GM12878 (cell line): ENCODE measurements around the gene PAQR9. TPM values are rescaled to one million over a fixed set of nuclear protein-coding genes. Genes with fewer than 3 reads are reported as not detected.

Experiments used
- ATAC-seq: fragments of 200-7000 bp; cut with Tn5 transposase; 3 replicates; pipeline ENCODE4 v1.9.1; 2020; ENCODE audit warnings: mild to moderate bottlenecking, moderate library complexity
- BruUV-seq: library from RNA; stranded (reverse); fragments of 400-500 nt; replicated peaks from 2 replicates; lab custom pipeline; 2021; lab: Mats Ljungman, UMichigan
- CTCF ChIA-PET: fragments of 300-600 bp; sonication (Branson Sonifier 250); formaldehyde crosslinking; extraction: SDS; loops from one replicate; lab custom pipeline; 2021; ENCODE audit warnings: inconsistent platforms; lab: Yijun Ruan, JAX
- POLR2A ChIA-PET: fragments of 350-600 bp; formaldehyde crosslinking; extraction: SDS; loops from one replicate; lab custom pipeline; 2021; ENCODE audit warnings: inconsistent platforms; lab: Charles Lee
- RAD21 ChIA-PET: fragments of 300-600 bp; sonication (Branson Sonifier 250); formaldehyde crosslinking; loops from one replicate; lab custom pipeline; 2023; ENCODE audit warnings: antibody characterized with exemption; ENCODE audit not compliant: unreplicated experiment; lab: Charles Lee
- SMC1A ChIA-PET: fragments of 300-600 bp; sonication (Branson Sonifier 250); formaldehyde crosslinking; loops from one replicate; lab custom pipeline; 2023; ENCODE audit not compliant: unreplicated experiment, uncharacterized antibody; lab: Charles Lee
- DNase-seq: peaks from one replicate; pipeline ENCODE4 v3.0.0-alpha.2; 2011; ENCODE audit warnings: low read depth, low spot score
- FAIRE-seq: peaks from 3 replicates; lab custom pipeline; 2011; peaks lifted over from hg19 to GRCh38; lab: Jason Lieb, UNC
- H2AFZ ChIP-seq: 2 replicates; pipeline ENCODE4 v1.6.0; 2011; ENCODE audit warnings: low read depth, low read length, control low read depth; ENCODE audit not compliant: control insufficient read depth
- H3K27ac ChIP-seq: 2 replicates; pipeline ENCODE4 v1.5.1; 2011; ENCODE audit warnings: control low read depth; ENCODE audit not compliant: control insufficient read depth, insufficient read depth
- H3K27me3 ChIP-seq, 2 experiments: replicated peaks in 1 of 2; 2 replicates each; pipeline versions ENCODE4 v1.6.0 to v1.6.1; 2011; ENCODE audit warnings: low read length in 1 of 2; ENCODE audit not compliant: control insufficient read depth in 2 of 2, insufficient read depth in 2 of 2
- H3K36me3 ChIP-seq, 2 experiments: 2 replicates each; pipeline ENCODE4 v1.5.1; 2011; ENCODE audit warnings: low read length in 1 of 2; ENCODE audit not compliant: control insufficient read depth in 2 of 2, insufficient read depth in 2 of 2
- H3K4me1 ChIP-seq: 2 replicates; pipeline ENCODE4 v1.6.1; 2011; ENCODE audit warnings: mild to moderate bottlenecking, low read length, moderate library complexity, mixed read lengths; ENCODE audit not compliant: control insufficient read depth, insufficient read depth
- H3K4me2 ChIP-seq: 2 replicates; pipeline ENCODE4 v1.6.0; 2011; ENCODE audit warnings: control low read depth; ENCODE audit not compliant: control insufficient read depth, insufficient read depth
- H3K4me3 ChIP-seq: fragments of 200-600 bp; sonication (generic); 2 replicates; pipeline ENCODE4 v1.5.1; 2016
- H3K79me2 ChIP-seq: 2 replicates; pipeline ENCODE4 v1.6.0; 2011; ENCODE audit warnings: low read length; ENCODE audit not compliant: control insufficient read depth, insufficient read depth
- H3K9ac ChIP-seq: 2 replicates; pipeline ENCODE4 v1.8.0; 2011; ENCODE audit warnings: low read length, control low read depth, mixed read lengths; ENCODE audit not compliant: control insufficient read depth, insufficient read depth
- H3K9me3 ChIP-seq: replicated peaks from 3 replicates; pipeline ENCODE4 v1.5.1; 2011; ENCODE audit warnings: mild to moderate bottlenecking, low read length; ENCODE audit not compliant: control insufficient read depth, insufficient read depth
- H4K20me1 ChIP-seq: 2 replicates; pipeline ENCODE4 v1.6.0; 2011; ENCODE audit not compliant: control insufficient read depth, insufficient read depth
- ATF7 ChIP-seq: fragments of 450-650 bp; IDR thresholded peaks from 2 replicates; pipeline ENCODE4 v1.6.1; 2016; ENCODE audit warnings: low read depth, mild to moderate bottlenecking
- CEBPB ChIP-seq, 2 experiments: fragments of 150-350 bp in 1 of 2; IDR thresholded peaks; 2 replicates each; pipeline ENCODE4 v1.6.1; 2012 to 2014; ENCODE audit warnings: low read depth in 2 of 2, low read length in 2 of 2, borderline replicate concordance in 1 of 2, inconsistent platforms in 1 of 2
- CEBPZ ChIP-seq: fragments of 150-350 bp; IDR thresholded peaks from 2 replicates; pipeline ENCODE4 v1.6.1; 2016; ENCODE audit warnings: low read depth, low read length
- FOS ChIP-seq: IDR thresholded peaks from 3 replicates; pipeline ENCODE4 v1.6.1; 2011; ENCODE audit warnings: borderline replicate concordance; ENCODE audit not compliant: insufficient read length; ENCODE audit errors: extremely low read depth
- GABPA ChIP-seq: IDR thresholded peaks from 2 replicates; pipeline ENCODE4 v1.6.1; 2014; ENCODE audit warnings: antibody characterized with exemption, low read depth, mild to moderate bottlenecking, inconsistent platforms
- HDGF ChIP-seq: fragments of 450-650 bp; IDR thresholded peaks from 2 replicates; pipeline ENCODE4 v1.6.1; 2016; ENCODE audit warnings: antibody characterized with exemption
- IKZF1 ChIP-seq: fragments of 450-650 bp; conservative IDR thresholded peaks from 2 replicates; pipeline ENCODE4 v1.6.1; 2017; ENCODE audit warnings: antibody characterized with exemption, mild to moderate bottlenecking
- MTA3 ChIP-seq: IDR thresholded peaks from 2 replicates; pipeline ENCODE4 v1.6.1; 2012; ENCODE audit warnings: low read length, inconsistent platforms, borderline replicate concordance
- NFYA ChIP-seq: IDR thresholded peaks from 2 replicates; pipeline ENCODE4 v1.6.1; 2011; ENCODE audit warnings: low read depth, mild to moderate bottlenecking, low read length, improper control_type of control experiment, borderline replicate concordance
- POU2F2 ChIP-seq: IDR thresholded peaks from 3 replicates; pipeline ENCODE4 v1.6.1; 2011; ENCODE audit warnings: low read depth, mild to moderate bottlenecking, low read length, borderline replicate concordance
- RBBP5 ChIP-seq: fragments of 200-600 bp; sonication (generic); conservative IDR thresholded peaks from 2 replicates; pipeline ENCODE4 v1.6.1; 2016
- RCOR1 ChIP-seq: conservative IDR thresholded peaks from 2 replicates; pipeline ENCODE4 v1.6.1; 2012; ENCODE audit warnings: low read depth, low read length, improper control_type of control experiment
- RELA ChIP-seq: fragments of 450-650 bp; IDR thresholded peaks from 2 replicates; pipeline ENCODE4 v1.8.0; 2014; ENCODE audit warnings: borderline replicate concordance; ENCODE audit not compliant: partially characterized antibody
- SMAD1 ChIP-seq: fragments of 450-650 bp; IDR thresholded peaks from 2 replicates; pipeline ENCODE4 v1.6.1; 2018; ENCODE audit warnings: mild to moderate bottlenecking, low read depth; ENCODE audit not compliant: partially characterized antibody
- SMC3 ChIP-seq: IDR thresholded peaks from 2 replicates; pipeline ENCODE4 v1.6.1; 2011; ENCODE audit warnings: low read length, improper control_type of control experiment, borderline replicate concordance
- SUZ12 ChIP-seq: fragments of 200-600 bp; sonication (generic); IDR thresholded peaks from one replicate; pipeline ENCODE4 v1.6.1; 2018; ENCODE audit warnings: antibody characterized with exemption, mild to moderate bottlenecking; ENCODE audit not compliant: unreplicated experiment
- TCF7 ChIP-seq: IDR thresholded peaks from 2 replicates; pipeline ENCODE4 v1.6.1; 2014; ENCODE audit warnings: antibody characterized with exemption, borderline replicate concordance
- WGBS: methylation state at CpG from one replicate; pipeline ENCODE4 v1.1.6; 2016; ENCODE audit warnings: low lambda C conversion rate; ENCODE audit not compliant: insufficient replicate concordance, insufficient coverage; ENCODE audit errors: missing lambda C conversion rate; 5-methylcytosine and 5-hydroxymethylcytosine counted together
- in situ Hi-C: fragments of 300-500 bp; cut with MboI; formaldehyde crosslinking; loops from 9 replicates; pipeline ENCODE4 v1.14.3; 2018; ENCODE audit warnings: mixed read lengths
- intact Hi-C: fragments of 100-400 bp; cut with micrococcal nuclease; formaldehyde crosslinking; loops from one replicate; pipeline ENCODE4 v1.14.2; 2022; ENCODE audit not compliant: unreplicated experiment
- polyA plus RNA-seq, 11 experiments: library from polyadenylated mRNA; depleted of rRNA in 4 of 11; unstranded in 6 of 11; stranded (reverse) in 5 of 11; fragments of >200 nt; fragmentation: Nextera tagmentation in 4 of 11; fragmentation: Illumina TruSeq in 1 of 11; extraction: Ambion mirVana in 4 of 11; extraction: Trizol in 1 of 11; gene quantifications; 1 replicate in 1 of 11; 2 replicates in 10 of 11; pipeline versions ENCODE4 v1.2.1 to v1.2.3, GENCODE V29; 2011 to 2016; ENCODE audit warnings: inconsistent platforms in 2 of 11, missing spikeins in 2 of 11, low read depth in 1 of 11
- total RNA-seq, 4 experiments: library from RNA; depleted of rRNA in 3 of 4; stranded (reverse); fragments of >200 nt in 3 of 4; fragmentation: Illumina TruSeq in 1 of 4; extraction: Trizol in 1 of 4; gene quantifications; 2 replicates each; pipeline versions ENCODE4 v1.2.1 to v1.2.3, GENCODE V29; 2013 to 2021
- TF ChIP-seq, protein P1 (sequence below): IDR thresholded peaks from 2 replicates; pipeline ENCODE4 v1.6.1; 2012; ENCODE audit warnings: improper control_type of control experiment, low read depth, low read length; ENCODE audit not compliant: insufficient replicate concordance

Gene PAQR9
- total and polyA plus RNA-seq, 10 of the 15 experiments (the other 5 are each of a cell fraction or from before 2014, with no cell fraction given), result not detected

- H3K4me3 ChIP-seq, result no peak overlapping the region
- ChIA-PET POLR2A (no interaction called here), CTCF (interaction anchor here (0.7 to 1.0 kb wide), 3 partner anchors 24 to 122 kb away, joined by 3 to 4 read pairs (median 3); no protein-coding TSS in a partner anchor), RAD21 (no interaction called here), SMC1A (interaction anchor here (0.6 to 1.6 kb wide), 6 partner anchors 10 to 1842 kb away, joined by 3 to 4 read pairs (median 3); no protein-coding TSS in a partner anchor)
- no peaks in the 10 kb centered on the region for H3K4me1 ChIP-seq
- H3K27ac ChIP-seq, result no peak overlapping the region
- WGBS, result 31% methylated on average over 3 of the region's 3 CpGs
- no peak overlapping the region for H2AFZ ChIP-seq
- no peaks in the 10 kb centered on the region; the same call in 2 of the 3 replicates for H3K9me3 ChIP-seq
- intact Hi-C loops (no loop called here), in situ Hi-C loops (no loop called here)
- no TSS peak for BruUV-seq
- peaks cover 7 to 12% of the 10 kb centered on the region in 2 experiments for H3K27me3 ChIP-seq
- H4K20me1 ChIP-seq, result no peaks in the 10 kb centered on the region
- FAIRE-seq (no peak), DNase-seq (no peak), ATAC-seq (no peak)
- H3K36me3 ChIP-seq, result no peaks in the 10 kb centered on the region
- no peaks in the 10 kb centered on the region for H3K79me2 ChIP-seq
- no peak overlapping the region for H3K4me2 ChIP-seq
- no peak overlapping the region for H3K9ac ChIP-seq
- TF ChIP-seq NFYA (no peak), CEBPZ (no peak), TCF7 (no peak), CEBPB (IDR thresholded peaks at IDR 0.05; ENCODE audit: borderline replicate concordance in 1 of 2, low read depth in 2 of 2, low read length in 2 of 2) (no peak), IKZF1 (no peak), RCOR1 (no peak), SUZ12 (no peak), RELA (no peak), GABPA (no peak), MTA3 (no peak), ATF7 (no peak), POU2F2 (no peak), SMAD1 (no peak), SMC3 (no peak), RBBP5 (no peak), FOS (no peak), HDGF (no peak)
- TF ChIP-seq, protein P1, sequence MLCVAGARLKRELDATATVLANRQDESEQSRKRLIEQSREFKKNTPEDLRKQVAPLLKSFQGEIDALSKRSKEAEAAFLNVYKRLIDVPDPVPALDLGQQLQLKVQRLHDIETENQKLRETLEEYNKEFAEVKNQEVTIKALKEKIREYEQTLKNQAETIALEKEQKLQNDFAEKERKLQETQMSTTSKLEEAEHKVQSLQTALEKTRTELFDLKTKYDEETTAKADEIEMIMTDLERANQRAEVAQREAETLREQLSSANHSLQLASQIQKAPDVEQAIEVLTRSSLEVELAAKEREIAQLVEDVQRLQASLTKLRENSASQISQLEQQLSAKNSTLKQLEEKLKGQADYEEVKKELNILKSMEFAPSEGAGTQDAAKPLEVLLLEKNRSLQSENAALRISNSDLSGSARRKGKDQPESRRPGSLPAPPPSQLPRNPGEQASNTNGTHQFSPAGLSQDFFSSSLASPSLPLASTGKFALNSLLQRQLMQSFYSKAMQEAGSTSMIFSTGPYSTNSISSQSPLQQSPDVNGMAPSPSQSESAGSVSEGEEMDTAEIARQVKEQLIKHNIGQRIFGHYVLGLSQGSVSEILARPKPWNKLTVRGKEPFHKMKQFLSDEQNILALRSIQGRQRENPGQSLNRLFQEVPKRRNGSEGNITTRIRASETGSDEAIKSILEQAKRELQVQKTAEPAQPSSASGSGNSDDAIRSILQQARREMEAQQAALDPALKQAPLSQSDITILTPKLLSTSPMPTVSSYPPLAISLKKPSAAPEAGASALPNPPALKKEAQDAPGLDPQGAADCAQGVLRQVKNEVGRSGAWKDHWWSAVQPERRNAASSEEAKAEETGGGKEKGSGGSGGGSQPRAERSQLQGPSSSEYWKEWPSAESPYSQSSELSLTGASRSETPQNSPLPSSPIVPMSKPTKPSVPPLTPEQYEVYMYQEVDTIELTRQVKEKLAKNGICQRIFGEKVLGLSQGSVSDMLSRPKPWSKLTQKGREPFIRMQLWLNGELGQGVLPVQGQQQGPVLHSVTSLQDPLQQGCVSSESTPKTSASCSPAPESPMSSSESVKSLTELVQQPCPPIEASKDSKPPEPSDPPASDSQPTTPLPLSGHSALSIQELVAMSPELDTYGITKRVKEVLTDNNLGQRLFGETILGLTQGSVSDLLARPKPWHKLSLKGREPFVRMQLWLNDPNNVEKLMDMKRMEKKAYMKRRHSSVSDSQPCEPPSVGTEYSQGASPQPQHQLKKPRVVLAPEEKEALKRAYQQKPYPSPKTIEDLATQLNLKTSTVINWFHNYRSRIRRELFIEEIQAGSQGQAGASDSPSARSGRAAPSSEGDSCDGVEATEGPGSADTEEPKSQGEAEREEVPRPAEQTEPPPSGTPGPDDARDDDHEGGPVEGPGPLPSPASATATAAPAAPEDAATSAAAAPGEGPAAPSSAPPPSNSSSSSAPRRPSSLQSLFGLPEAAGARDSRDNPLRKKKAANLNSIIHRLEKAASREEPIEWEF, result no peak
Observed at GRCh38 chr3:142965581-142965980, 2.1 kb upstream of the PAQR9 start.
